HepG2 (cell line): Measurements from ENCODE around the gene LDLRAD2. TPM values are rescaled to one million over a fixed set of nuclear protein-coding genes. Genes with fewer than 3 reads are reported as not detected.

Experiments
- AHR ChIP-seq: IDR thresholded peaks from 2 replicates; pipeline ENCODE4 v1.6.1; 2018; ENCODE audit warnings: missing genetic modification reagents, missing compliant biosample characterization
- BCL6 ChIP-seq: IDR thresholded peaks from 2 replicates; pipeline ENCODE4 v1.6.1; 2016; ENCODE audit warnings: missing genetic modification reagents, missing compliant biosample characterization
- FOXP1 ChIP-seq, 2 experiments: fragments of 450-650 bp in 1 of 2; IDR thresholded peaks; 2 replicates each; pipeline ENCODE4 v1.6.1; 2017 to 2018; ENCODE audit warnings: antibody characterized with exemption in 1 of 2
- HDAC1 ChIP-seq: sonication (generic); formaldehyde crosslinking; IDR thresholded peaks from 2 replicates; pipeline ENCODE4 v1.5.1; 2020; ENCODE audit warnings: mild to moderate bottlenecking, missing genetic modification reagents
- HNF4G ChIP-seq, 2 experiments: sonication (generic) in 1 of 2; formaldehyde crosslinking in 1 of 2; IDR thresholded peaks; 2 replicates each; pipeline versions ENCODE4 v1.4.0 to v1.6.1; 2011 to 2020; ENCODE audit warnings: borderline replicate concordance in 2 of 2, low read depth in 2 of 2, mild to moderate bottlenecking in 2 of 2, low read length in 1 of 2, missing genetic modification reagents in 1 of 2, moderate library complexity in 1 of 2
- PRDM10 ChIP-seq: sonication (generic); formaldehyde crosslinking; IDR thresholded peaks from 2 replicates; pipeline ENCODE4 v1.4.0; 2020; ENCODE audit warnings: low read depth, missing genetic modification reagents
- SAFB2 ChIP-seq: sonication (generic); formaldehyde crosslinking; IDR thresholded peaks from 2 replicates; pipeline ENCODE4 v1.5.1; 2020; ENCODE audit warnings: missing genetic modification reagents, low read depth, mild to moderate bottlenecking, borderline replicate concordance
- SP4 ChIP-seq: sonication (generic); formaldehyde crosslinking; IDR thresholded peaks from 2 replicates; pipeline ENCODE4 v1.8.1; 2023; ENCODE audit warnings: mild to moderate bottlenecking, missing genetic modification reagents
- TBX2 ChIP-seq: sonication (generic); formaldehyde crosslinking; IDR thresholded peaks from 2 replicates; pipeline ENCODE4 v1.5.0; 2020; ENCODE audit warnings: missing genetic modification reagents, mild to moderate bottlenecking, borderline replicate concordance
- ZBTB7B ChIP-seq: sonication (generic); formaldehyde crosslinking; IDR thresholded peaks from 2 replicates; pipeline ENCODE4 v1.4.0; 2020; ENCODE audit warnings: missing genetic modification reagents
- ZFP1 ChIP-seq: IDR thresholded peaks from 2 replicates; pipeline ENCODE4 v1.6.1; 2016
- ZNF235 ChIP-seq: sonication (generic); formaldehyde crosslinking; IDR thresholded peaks from 2 replicates; pipeline ENCODE4 v1.8.1; 2023; ENCODE audit warnings: mild to moderate bottlenecking, missing genetic modification reagents, borderline replicate concordance
- ZNF430 ChIP-seq: sonication (generic); formaldehyde crosslinking; IDR thresholded peaks from 2 replicates; pipeline ENCODE4 v1.9.0; 2021; ENCODE audit warnings: mild to moderate bottlenecking, missing genetic modification reagents
- ZNF777 ChIP-seq: sonication (generic); formaldehyde crosslinking; IDR thresholded peaks from 2 replicates; pipeline ENCODE4 v1.4.0; 2020; ENCODE audit warnings: missing genetic modification reagents
- polyA plus RNA-seq, 8 experiments: library from polyadenylated mRNA; depleted of rRNA in 3 of 8; stranded (reverse) in 7 of 8; unstranded in 1 of 8; fragments of >200 nt; fragmentation: Illumina TruSeq in 4 of 8; extraction: Trizol in 4 of 8; gene quantifications; 2 replicates each; pipeline versions ENCODE4 v1.2.1 to v1.2.3, GENCODE V29; 2011 to 2016; ENCODE audit warnings: low read depth in 4 of 8, missing spikeins in 1 of 8, mixed read lengths in 1 of 8; ENCODE audit not compliant: insufficient read depth in 1 of 8
- total RNA-seq, 5 experiments: library from RNA; depleted of rRNA; stranded (reverse); fragments of >200 nt; fragmentation: Illumina TruSeq; extraction: Trizol; gene quantifications; 2 replicates each; pipeline ENCODE4 v1.2.3, GENCODE V29; 2016; ENCODE audit warnings: low read depth in 1 of 5
- TF ChIP-seq, protein P1 (sequence below): sonication (generic); formaldehyde crosslinking; IDR thresholded peaks from 2 replicates; pipeline ENCODE4 v1.4.0; 2020; ENCODE audit warnings: missing genetic modification reagents
- TF ChIP-seq, protein P2 (sequence below): sonication (generic); formaldehyde crosslinking; conservative IDR thresholded peaks from 2 replicates; pipeline ENCODE4 v1.4.0; 2020; ENCODE audit warnings: missing genetic modification reagents
- TF ChIP-seq, protein P3 (sequence below): sonication (generic); formaldehyde crosslinking; conservative IDR thresholded peaks from 2 replicates; pipeline ENCODE4 v1.8.0; 2022; ENCODE audit warnings: missing genetic modification reagents

The LDLRAD2 gene
- total and polyA plus RNA-seq, 2 of the 13 experiments (the other 11 are each of a cell fraction or from before 2014, with no cell fraction given) = not detected

GRCh38 chr1:21782868-21783678 lies 29.0 kb upstream of the LDLRAD2 start, which contains the start of gene USP48 (continued):
- TF ChIP-seq PRDM10 (CRISPR knock-in tag) = peak; percentile 79; the same call in 1 of the 2 replicates
- TF ChIP-seq ZNF430 (CRISPR knock-in tag) = peak; percentile 27
- no peak for TF ChIP-seq ZFP1 (CRISPR knock-in tag)
- TF ChIP-seq ZNF777 = peak; percentile 97
- peak; percentile 73; the same call in 1 of the 2 replicates for TF ChIP-seq SAFB2
- peak; percentile 59 for TF ChIP-seq TBX2 (CRISPR knock-in tag)
- TF ChIP-seq ZNF235 = peak; percentile 97; the same call in 1 of the 2 replicates
- peak; percentile 70; the same call in 1 of the 2 replicates for TF ChIP-seq HDAC1 (CRISPR knock-in tag)
- TF ChIP-seq SP4 = peak; percentile 76
- TF ChIP-seq, protein P1, sequence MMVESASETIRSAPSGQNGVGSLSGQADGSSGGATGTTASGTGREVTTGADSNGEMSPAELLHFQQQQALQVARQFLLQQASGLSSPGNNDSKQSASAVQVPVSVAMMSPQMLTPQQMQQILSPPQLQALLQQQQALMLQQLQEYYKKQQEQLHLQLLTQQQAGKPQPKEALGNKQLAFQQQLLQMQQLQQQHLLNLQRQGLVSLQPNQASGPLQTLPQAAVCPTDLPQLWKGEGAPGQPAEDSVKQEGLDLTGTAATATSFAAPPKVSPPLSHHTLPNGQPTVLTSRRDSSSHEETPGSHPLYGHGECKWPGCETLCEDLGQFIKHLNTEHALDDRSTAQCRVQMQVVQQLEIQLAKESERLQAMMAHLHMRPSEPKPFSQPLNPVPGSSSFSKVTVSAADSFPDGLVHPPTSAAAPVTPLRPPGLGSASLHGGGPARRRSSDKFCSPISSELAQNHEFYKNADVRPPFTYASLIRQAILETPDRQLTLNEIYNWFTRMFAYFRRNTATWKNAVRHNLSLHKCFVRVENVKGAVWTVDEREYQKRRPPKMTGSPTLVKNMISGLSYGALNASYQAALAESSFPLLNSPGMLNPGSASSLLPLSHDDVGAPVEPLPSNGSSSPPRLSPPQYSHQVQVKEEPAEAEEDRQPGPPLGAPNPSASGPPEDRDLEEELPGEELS (CRISPR knock-in tag) = no peak; the same call in 1 of the 2 replicates
- TF ChIP-seq, protein P2, sequence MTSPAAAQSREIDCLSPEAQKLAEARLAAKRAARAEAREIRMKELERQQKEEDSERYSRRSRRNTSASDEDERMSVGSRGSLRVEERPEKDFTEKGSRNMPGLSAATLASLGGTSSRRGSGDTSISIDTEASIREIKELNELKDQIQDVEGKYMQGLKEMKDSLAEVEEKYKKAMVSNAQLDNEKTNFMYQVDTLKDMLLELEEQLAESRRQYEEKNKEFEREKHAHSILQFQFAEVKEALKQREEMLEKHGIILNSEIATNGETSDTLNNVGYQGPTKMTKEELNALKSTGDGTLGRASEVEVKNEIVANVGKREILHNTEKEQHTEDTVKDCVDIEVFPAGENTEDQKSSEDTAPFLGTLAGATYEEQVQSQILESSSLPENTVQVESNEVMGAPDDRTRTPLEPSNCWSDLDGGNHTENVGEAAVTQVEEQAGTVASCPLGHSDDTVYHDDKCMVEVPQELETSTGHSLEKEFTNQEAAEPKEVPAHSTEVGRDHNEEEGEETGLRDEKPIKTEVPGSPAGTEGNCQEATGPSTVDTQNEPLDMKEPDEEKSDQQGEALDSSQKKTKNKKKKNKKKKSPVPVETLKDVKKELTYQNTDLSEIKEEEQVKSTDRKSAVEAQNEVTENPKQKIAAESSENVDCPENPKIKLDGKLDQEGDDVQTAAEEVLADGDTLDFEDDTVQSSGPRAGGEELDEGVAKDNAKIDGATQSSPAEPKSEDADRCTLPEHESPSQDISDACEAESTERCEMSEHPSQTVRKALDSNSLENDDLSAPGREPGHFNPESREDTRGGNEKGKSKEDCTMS (CRISPR knock-in tag) = no peak
- TF ChIP-seq AHR (CRISPR knock-in tag) = no peak; the same call in 1 of the 2 replicates
- no peak for TF ChIP-seq FOXP1 (IDR thresholded peaks at IDR 0.05)
- 0 out of 2 replicates have a peak, but pooled peaks have one; percentile 8 for TF ChIP-seq FOXP1 (CRISPR knock-in tag; IDR thresholded peaks at IDR 0.05)
- peak; percentile 42; the same call in 1 of the 2 replicates for TF ChIP-seq BCL6 (CRISPR knock-in tag)
- TF ChIP-seq, protein P3, sequence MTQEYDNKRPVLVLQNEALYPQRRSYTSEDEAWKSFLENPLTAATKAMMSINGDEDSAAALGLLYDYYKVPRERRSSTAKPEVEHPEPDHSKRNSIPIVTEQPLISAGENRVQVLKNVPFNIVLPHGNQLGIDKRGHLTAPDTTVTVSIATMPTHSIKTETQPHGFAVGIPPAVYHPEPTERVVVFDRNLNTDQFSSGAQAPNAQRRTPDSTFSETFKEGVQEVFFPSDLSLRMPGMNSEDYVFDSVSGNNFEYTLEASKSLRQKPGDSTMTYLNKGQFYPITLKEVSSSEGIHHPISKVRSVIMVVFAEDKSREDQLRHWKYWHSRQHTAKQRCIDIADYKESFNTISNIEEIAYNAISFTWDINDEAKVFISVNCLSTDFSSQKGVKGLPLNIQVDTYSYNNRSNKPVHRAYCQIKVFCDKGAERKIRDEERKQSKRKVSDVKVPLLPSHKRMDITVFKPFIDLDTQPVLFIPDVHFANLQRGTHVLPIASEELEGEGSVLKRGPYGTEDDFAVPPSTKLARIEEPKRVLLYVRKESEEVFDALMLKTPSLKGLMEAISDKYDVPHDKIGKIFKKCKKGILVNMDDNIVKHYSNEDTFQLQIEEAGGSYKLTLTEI (CRISPR knock-in tag) = no peak
- 0 out of 2 replicates have a peak, but pooled peaks have one; percentile 43 for TF ChIP-seq ZBTB7B (CRISPR knock-in tag)
- TF ChIP-seq HNF4G (IDR thresholded peaks at IDR 0.05; ENCODE audit: borderline replicate concordance, low read depth, low read length) = no peak
- peak; percentile 28; the same call in 1 of the 2 replicates for TF ChIP-seq HNF4G (CRISPR knock-in tag; IDR thresholded peaks at IDR 0.05; ENCODE audit: borderline replicate concordance, low read depth)
